H9 (cell line): Measurements from ENCODE around the gene GRIA4. TPM values are rescaled to one million over a fixed set of nuclear protein-coding genes. Genes with fewer than 3 reads are reported as not detected.

Experiments used
- DNase-seq: peaks from one replicate; pipeline ENCODE4 v3.0.0-alpha.2; 2017
- H2AFZ ChIP-seq: one replicate; pipeline ENCODE4 v1.6.1; 2013; ENCODE audit warnings: mild to moderate bottlenecking, low read length, control low read depth, moderate library complexity
- H2AK5ac ChIP-seq: 2 replicates; pipeline ENCODE4 v1.6.1; 2013; ENCODE audit warnings: low read length, control low read depth, mixed read lengths; ENCODE audit not compliant: insufficient read length
- H2BK120ac ChIP-seq: one replicate; pipeline ENCODE4 v1.6.1; 2013; ENCODE audit warnings: low read depth, mild to moderate bottlenecking, low read length, control low read depth, inconsistent platforms; ENCODE audit not compliant: poor library complexity, severe bottlenecking
- H2BK12ac ChIP-seq: 2 replicates; pipeline ENCODE4 v1.6.1; 2013; ENCODE audit warnings: low read length, control low read depth, mixed read lengths, low read depth; ENCODE audit not compliant: insufficient read length
- H2BK15ac ChIP-seq: 2 replicates; pipeline ENCODE4 v1.6.1; 2013; ENCODE audit warnings: low read depth, low read length, control low read depth
- H2BK20ac ChIP-seq: one replicate; pipeline ENCODE4 v1.6.1; 2013; ENCODE audit warnings: low read depth, mild to moderate bottlenecking, low read length, control low read depth, inconsistent platforms; ENCODE audit not compliant: poor library complexity, severe bottlenecking
- H2BK5ac ChIP-seq: 2 replicates; pipeline ENCODE4 v1.6.1; 2013; ENCODE audit warnings: low read length, control low read depth, mixed read lengths; ENCODE audit not compliant: insufficient read length
- H3K14ac ChIP-seq: 2 replicates; pipeline ENCODE4 v1.6.1; 2013; ENCODE audit warnings: low read length, control low read depth; ENCODE audit not compliant: insufficient read depth
- H3K18ac ChIP-seq: 2 replicates; pipeline ENCODE4 v1.6.1; 2013; ENCODE audit warnings: low read depth, mild to moderate bottlenecking, mixed read lengths, low read length, control low read depth; ENCODE audit not compliant: insufficient read length
- H3K23ac ChIP-seq: 2 replicates; pipeline ENCODE4 v1.6.1; 2013; ENCODE audit warnings: low read length, control low read depth, mixed read lengths, low read depth; ENCODE audit not compliant: insufficient read length
- H3K23me2 ChIP-seq: 2 replicates; pipeline ENCODE4 v1.6.1; 2013; ENCODE audit warnings: low read depth, mild to moderate bottlenecking, mixed read lengths, low read length, control low read depth; ENCODE audit not compliant: insufficient read length, poor library complexity, severe bottlenecking
- H3K27ac ChIP-seq: 2 replicates; pipeline ENCODE4 v1.5.1; 2013; ENCODE audit warnings: low read length, control low read depth, mixed read lengths, low read depth; ENCODE audit not compliant: insufficient read length
- H3K27me3 ChIP-seq: 2 replicates; pipeline ENCODE4 v1.6.1; 2013; ENCODE audit warnings: low read length, control low read depth, inconsistent platforms; ENCODE audit not compliant: insufficient read depth
- H3K4ac ChIP-seq: 2 replicates; pipeline ENCODE4 v1.6.1; 2013; ENCODE audit warnings: low read depth, mild to moderate bottlenecking, control low read depth, inconsistent platforms, low read length, moderate library complexity
- H3K4me1 ChIP-seq: 2 replicates; pipeline ENCODE4 v1.6.1; 2013; ENCODE audit warnings: low read length, control low read depth, inconsistent platforms; ENCODE audit not compliant: insufficient read depth
- H3K4me2 ChIP-seq: 2 replicates; pipeline ENCODE4 v1.6.1; 2013; ENCODE audit warnings: low read length, control low read depth, mixed read lengths; ENCODE audit not compliant: insufficient read length, insufficient read depth
- H3K56ac ChIP-seq: 2 replicates; pipeline ENCODE4 v1.6.1; 2013; ENCODE audit warnings: low read depth, mild to moderate bottlenecking, mixed read lengths, low read length, control low read depth; ENCODE audit not compliant: insufficient read length
- H3K79me1 ChIP-seq: 2 replicates; pipeline ENCODE4 v1.6.1; 2013; ENCODE audit warnings: low read depth, mild to moderate bottlenecking, moderate library complexity, low read length, control low read depth, inconsistent platforms; ENCODE audit not compliant: insufficient read depth, poor library complexity, severe bottlenecking
- H3K79me2 ChIP-seq: 2 replicates; pipeline ENCODE4 v1.6.1; 2013; ENCODE audit warnings: low read length, control low read depth, inconsistent platforms; ENCODE audit not compliant: insufficient read depth
- H3K9ac ChIP-seq: 2 replicates; pipeline ENCODE4 v1.6.1; 2013; ENCODE audit warnings: low read length, control low read depth, mixed read lengths; ENCODE audit not compliant: insufficient read length; ENCODE audit errors: extremely low read depth
- H3K9me3 ChIP-seq: one replicate; pipeline ENCODE4 v1.6.1; 2013; ENCODE audit warnings: low read depth, low read length, inconsistent platforms; ENCODE audit not compliant: control insufficient read depth
- H3T11ph ChIP-seq: one replicate; pipeline ENCODE4 v1.6.1; 2013; ENCODE audit warnings: mild to moderate bottlenecking, low read length, control low read depth, inconsistent platforms
- H4K20me1 ChIP-seq: one replicate; pipeline ENCODE4 v1.6.1; 2013; ENCODE audit not compliant: control insufficient read depth, insufficient read length, insufficient read depth
- H4K5ac ChIP-seq: 2 replicates; pipeline ENCODE4 v1.6.1; 2013; ENCODE audit warnings: low read depth, mild to moderate bottlenecking, mixed read lengths, low read length, control low read depth; ENCODE audit not compliant: insufficient read length
- H4K8ac ChIP-seq: replicated peaks from 2 replicates; pipeline ENCODE4 v1.6.1; 2013; ENCODE audit warnings: low read length, control low read depth, mixed read lengths, low read depth; ENCODE audit not compliant: insufficient read length
- H4K91ac ChIP-seq: 2 replicates; pipeline ENCODE4 v1.6.1; 2013; ENCODE audit warnings: low read depth, mild to moderate bottlenecking, moderate library complexity, mixed read lengths, low read length, control low read depth; ENCODE audit not compliant: insufficient read length
- H3K27ac Mint-ChIP-seq, 3 experiments: 2 replicates in 2 of 3; 3 replicates in 1 of 3; pipeline ENCODE4 v1.8.0; 2020 to 2021; ENCODE audit warnings: mixed read lengths in 3 of 3, mild to moderate bottlenecking in 1 of 3, moderate library complexity in 1 of 3
- H3K27me3 Mint-ChIP-seq: 2 replicates; pipeline ENCODE4 v1.8.0; 2021; ENCODE audit warnings: low read depth, mild to moderate bottlenecking, moderate library complexity, mixed read lengths
- H3K36me3 Mint-ChIP-seq, 3 experiments: 2 replicates in 2 of 3; 3 replicates in 1 of 3; pipeline ENCODE4 v1.8.0; 2020 to 2021; ENCODE audit warnings: low read depth in 3 of 3, mixed read lengths in 3 of 3; ENCODE audit not compliant: insufficient read depth in 1 of 3
- H3K4me1 Mint-ChIP-seq, 2 experiments: 2 replicates each; pipeline ENCODE4 v1.8.0; 2020; ENCODE audit warnings: mixed read lengths in 2 of 2
- H3K4me3 Mint-ChIP-seq, 2 experiments: 2 replicates in 1 of 2; 3 replicates in 1 of 2; pipeline ENCODE4 v1.8.0; 2020 to 2021; ENCODE audit warnings: mild to moderate bottlenecking in 2 of 2, mixed read lengths in 2 of 2, moderate library complexity in 1 of 2
- H3K9me3 Mint-ChIP-seq, 2 experiments: 2 replicates in 1 of 2; 3 replicates in 1 of 2; pipeline ENCODE4 v1.8.0; 2020; ENCODE audit warnings: mild to moderate bottlenecking in 2 of 2, mixed read lengths in 2 of 2, moderate library complexity in 1 of 2
- CTCF ChIP-seq: fragments of 200-600 bp; sonication (generic); conservative IDR thresholded peaks from 3 replicates; pipeline ENCODE4 v1.8.0; 2021; ENCODE audit warnings: antibody characterized with exemption, mild to moderate bottlenecking
- WGBS: extraction: QIAGEN DNeasy Blood & Tissue Kit; methylation state at CpG from one replicate; pipeline ENCODE4 v1.1.7; 2013; ENCODE audit warnings: missing lambda C conversion rate, low lambda C conversion rate, mixed read lengths; ENCODE audit not compliant: insufficient read length; ENCODE audit errors: extremely low coverage; 5-methylcytosine and 5-hydroxymethylcytosine counted together
- total RNA-seq: library from RNA; stranded (reverse); gene quantifications from 2 replicates; pipeline ENCODE4 v1.2.1, GENCODE V29; 2021

The GRIA4 gene
- total RNA-seq, 1 experiment from 2014 or later = 0.83 TPM

- Histone ChIP-seq H2BK120ac (no peak overlapping the region), H3K9me3 (no peaks in the 10 kb centered on the region), H3K56ac (no peak overlapping the region), H2BK12ac (no peak overlapping the region), H3T11ph (no peak overlapping the region), H4K5ac (no peak overlapping the region), H2BK5ac (no peak overlapping the region), H2BK15ac (no peak overlapping the region), H3K14ac (no peak overlapping the region), H3K4ac (no peak overlapping the region), H2BK20ac (no peak overlapping the region), H3K18ac (no peak overlapping the region), H3K27ac (no peak overlapping the region), H4K8ac (no peak overlapping the region), H3K4me1 (0 out of 2 replicates have a peak, but pooled peaks cover 2% of the 10 kb centered on the region), H3K23ac (no peak overlapping the region), H3K4me2 (peak overlapping the region; percentile 68), H3K79me1 (no peaks in the 10 kb centered on the region), H2AK5ac (no peak overlapping the region), H3K23me2 (no peaks in the 10 kb centered on the region), H4K91ac (no peak overlapping the region), H3K79me2 (no peaks in the 10 kb centered on the region), H3K9ac (no peak overlapping the region), H2AFZ (no peak overlapping the region), H3K27me3 (no peaks in the 10 kb centered on the region), H4K20me1 (no peaks in the 10 kb centered on the region)
- WGBS = no CpG with 5 or more reads among the region's 8 CpGs
- peaks cover 23 to 28% of the 10 kb centered on the region in 2 experiments for H3K4me1 Mint-ChIP-seq
- H3K27ac Mint-ChIP-seq = no peak overlapping the region
- H3K4me3 Mint-ChIP-seq = no peak overlapping the region
- peaks cover 0 to 5% of the 10 kb centered on the region in 2 experiments; a peak in 1 of 5 replicates for H3K9me3 Mint-ChIP-seq
- no peak for TF ChIP-seq CTCF
- peaks cover 0 to 5% (median 4%) of the 10 kb centered on the region in 3 experiments; a peak in 3 of 7 replicates for H3K36me3 Mint-ChIP-seq
- peak; percentile 45 for DNase-seq
- no peaks in the 10 kb centered on the region; the same call in 1 of the 2 replicates for H3K27me3 Mint-ChIP-seq
Measured at GRCh38 chr11:105821781-105822180, 211.9 kb downstream of the GRIA4 start.
